PC-3 (cell line): ENCODE measurements around the gene SEZ6L2.

Experiments used
- CTCF ChIP-seq: fragments of 300-600 bp; sonication (generic); conservative IDR thresholded peaks from 2 replicates; pipeline ENCODE4 v1.5.1; 2017; ENCODE audit warnings: antibody characterized with exemption, low read depth, mild to moderate bottlenecking, low read length
- EZH2 ChIP-seq: fragments of 300-600 bp; sonication (generic); IDR thresholded peaks from one replicate; pipeline ENCODE4 v1.6.1; 2017; ENCODE audit warnings: antibody characterized with exemption, mild to moderate bottlenecking, low read length; ENCODE audit not compliant: unreplicated experiment
- EZH2phosphoT487 ChIP-seq: fragments of 300-600 bp; sonication (generic); IDR thresholded peaks from 2 replicates; pipeline ENCODE4 v1.6.1; 2018; ENCODE audit warnings: mild to moderate bottlenecking, antibody characterized with exemption, low read length, borderline replicate concordance

GRCh38 chr16:29876217-29876593 lies 23.1 kb downstream of the SEZ6L2 start:
- no peak for TF ChIP-seq CTCF
- TF ChIP-seq EZH2phosphoT487, result no peak
- no peak for TF ChIP-seq EZH2
